Neuronal stem cell (in vitro differentiated cells): ENCODE data around the gene KDM4C.

Source experiments
- DNase-seq: peaks from one replicate; pipeline ENCODE4 v3.0.0-alpha.2; 2013; ENCODE audit warnings: low spot score
- H2AFZ ChIP-seq: one replicate; pipeline ENCODE4 v1.6.1; 2013; ENCODE audit warnings: mild to moderate bottlenecking, low read length, inconsistent platforms
- H2AK5ac ChIP-seq: 2 replicates; pipeline ENCODE4 v1.6.1; 2013; ENCODE audit warnings: low read depth, mild to moderate bottlenecking, inconsistent platforms, low read length, moderate library complexity, mixed read lengths
- H2BK120ac ChIP-seq: 2 replicates; pipeline ENCODE4 v1.6.1; 2013; ENCODE audit warnings: low read depth, mild to moderate bottlenecking, inconsistent platforms, low read length, moderate library complexity, mixed read lengths
- H2BK12ac ChIP-seq: one replicate; pipeline ENCODE4 v1.6.1; 2013; ENCODE audit warnings: low read length, inconsistent platforms
- H2BK15ac ChIP-seq: 2 replicates; pipeline ENCODE4 v1.6.1; 2013; ENCODE audit warnings: mild to moderate bottlenecking, low read length, inconsistent platforms, mixed read lengths
- H2BK5ac ChIP-seq: one replicate; pipeline ENCODE4 v1.6.1; 2013; ENCODE audit warnings: inconsistent platforms, mild to moderate bottlenecking, low read length, moderate library complexity
- H3K14ac ChIP-seq: one replicate; pipeline ENCODE4 v1.6.1; 2013; ENCODE audit warnings: low read length, inconsistent platforms
- H3K18ac ChIP-seq: 2 replicates; pipeline ENCODE4 v1.6.1; 2013; ENCODE audit warnings: low read length, inconsistent platforms
- H3K23ac ChIP-seq: 2 replicates; pipeline ENCODE4 v1.6.1; 2013; ENCODE audit warnings: low read depth, mild to moderate bottlenecking, mixed read lengths, low read length, inconsistent platforms; ENCODE audit not compliant: poor library complexity
- H3K27ac ChIP-seq: replicated peaks from 3 replicates; pipeline ENCODE4 v1.5.1; 2013; ENCODE audit warnings: low read length, inconsistent platforms
- H3K27me3 ChIP-seq, 3 experiments: 2 replicates each; pipeline ENCODE4 v1.6.1; 2013; ENCODE audit warnings: low read length in 3 of 3, mild to moderate bottlenecking in 2 of 3, inconsistent platforms in 1 of 3, low read depth in 1 of 3, mixed read lengths in 1 of 3, moderate library complexity in 1 of 3; ENCODE audit not compliant: control insufficient read depth in 3 of 3, insufficient read depth in 3 of 3
- H3K36me3 ChIP-seq, 2 donors: replicated peaks in 1 of 2; 2 replicates each; pipeline ENCODE4 v1.6.1; 2013; ENCODE audit warnings: low read length in 2 of 2; ENCODE audit not compliant: control insufficient read depth in 2 of 2, insufficient read depth in 2 of 2
- H3K4ac ChIP-seq: 2 replicates; pipeline ENCODE4 v1.6.1; 2013; ENCODE audit warnings: inconsistent platforms, mild to moderate bottlenecking, low read length, moderate library complexity
- H3K4me1 ChIP-seq, 2 donors: 1 replicate in 1 of 2; 2 replicates in 1 of 2; pipeline ENCODE4 v1.6.1; 2013; ENCODE audit warnings: low read length in 2 of 2, low read depth in 1 of 2; ENCODE audit not compliant: control insufficient read depth in 2 of 2, insufficient read depth in 1 of 2
- H3K4me2 ChIP-seq: one replicate; pipeline ENCODE4 v1.6.1; 2013; ENCODE audit warnings: mild to moderate bottlenecking, low read length, inconsistent platforms; ENCODE audit not compliant: insufficient read depth, poor library complexity, severe bottlenecking
- H3K4me3 ChIP-seq, 2 donors: 2 replicates each; pipeline ENCODE4 v1.5.1; 2013; ENCODE audit warnings: low read length in 2 of 2, mild to moderate bottlenecking in 2 of 2, inconsistent platforms in 1 of 2, moderate library complexity in 1 of 2
- H3K79me1 ChIP-seq: one replicate; pipeline ENCODE4 v1.6.1; 2013; ENCODE audit warnings: low read depth, mild to moderate bottlenecking, inconsistent platforms, low read length, moderate library complexity
- H3K9ac ChIP-seq: one replicate; pipeline ENCODE4 v1.6.1; 2013; ENCODE audit warnings: mild to moderate bottlenecking, low read depth, low read length, inconsistent platforms; ENCODE audit not compliant: poor library complexity
- H3K9me3 ChIP-seq, 2 donors: replicated peaks in 1 of 2; 2 replicates each; pipeline versions ENCODE3 to v1.6.1; 2013; ENCODE audit warnings: low read length in 2 of 2, mild to moderate bottlenecking in 2 of 2, inconsistent platforms in 1 of 2, low read depth in 1 of 2, mixed read lengths in 1 of 2, moderate library complexity in 1 of 2; ENCODE audit not compliant: control insufficient read depth in 2 of 2, insufficient read depth in 1 of 2
- H4K8ac ChIP-seq: one replicate; pipeline ENCODE4 v1.6.1; 2013; ENCODE audit warnings: low read depth, mild to moderate bottlenecking, inconsistent platforms, low read length, moderate library complexity
- H4K91ac ChIP-seq: one replicate; pipeline ENCODE4 v1.6.1; 2013; ENCODE audit warnings: low read length, low read depth, mild to moderate bottlenecking, inconsistent platforms; ENCODE audit not compliant: poor library complexity
- WGBS, 2 donors: extraction: QIAGEN DNeasy Blood & Tissue Kit; methylation state at CpG; one replicate each; pipeline ENCODE4 v1.1.7; 2013; ENCODE audit warnings: missing lambda C conversion rate in 2 of 2, mixed read lengths in 1 of 2; ENCODE audit not compliant: insufficient read length in 2 of 2, insufficient replicate concordance in 1 of 2; ENCODE audit errors: extremely low coverage in 2 of 2; 5-methylcytosine and 5-hydroxymethylcytosine counted together

KDM4C gene

GRCh38 chr9:6896562-6896961 lies 138.8 kb downstream of the KDM4C start:
- Histone ChIP-seq H3K4me1 (no peaks in the 10 kb centered on the region), H2AFZ (no peak overlapping the region), H2BK15ac (no peak overlapping the region), H3K79me1 (no peaks in the 10 kb centered on the region), H4K91ac (no peak overlapping the region), H3K4me3 (no peak overlapping the region), H2AK5ac (no peak overlapping the region), H3K27ac (no peak overlapping the region), H4K8ac (no peak overlapping the region), H3K9ac (no peak overlapping the region), H3K27me3 (no peaks in the 10 kb centered on the region), H3K9me3 (no peaks in the 10 kb centered on the region), H3K14ac (no peak overlapping the region), H3K4ac (no peak overlapping the region), H2BK5ac (no peak overlapping the region), H2BK12ac (no peak overlapping the region), H3K4me2 (no peak overlapping the region), H2BK120ac (no peak overlapping the region), H3K36me3 (peaks cover 0 to 1% of the 10 kb centered on the region in 2 donors), H3K23ac (no peak overlapping the region), H3K18ac (no peak overlapping the region)
- no CpG with 5 or more reads among the region's 2 CpGs for WGBS, 2 donors
- DNase-seq = no peak

GRCh38 chr9:6897207-6897822 lies 139.5 kb downstream of the KDM4C start:
- Histone ChIP-seq H3K18ac (no peak overlapping the region), H3K4me3 (no peak overlapping the region), H2AK5ac (no peak overlapping the region), H3K27me3 (no peaks in the 10 kb centered on the region), H3K27ac (no peak overlapping the region), H3K4me2 (no peak overlapping the region), H3K9ac (no peak overlapping the region), H4K8ac (no peak overlapping the region), H2BK5ac (no peak overlapping the region), H2BK120ac (no peak overlapping the region), H3K36me3 (peaks cover 0 to 1% of the 10 kb centered on the region in 2 donors), H2BK12ac (no peak overlapping the region), H2AFZ (no peak overlapping the region), H2BK15ac (no peak overlapping the region), H3K79me1 (no peaks in the 10 kb centered on the region), H3K23ac (no peak overlapping the region), H3K4me1 (no peaks in the 10 kb centered on the region), H3K4ac (no peak overlapping the region), H3K9me3 (no peaks in the 10 kb centered on the region), H4K91ac (no peak overlapping the region), H3K14ac (no peak overlapping the region)
- DNase-seq = no peak
- WGBS, 2 donors = no CpG with 5 or more reads among the region's 1 CpG

GRCh38 chr9:6897898-6898302 lies 140.1 kb downstream of the KDM4C start:
- no peak overlapping the region for H3K14ac ChIP-seq

GRCh38 chr9:6899274-6899673 lies 141.5 kb downstream of the KDM4C start:
- Histone ChIP-seq H2BK120ac (no peak overlapping the region), H3K14ac (no peak overlapping the region), H3K4ac (no peak overlapping the region), H2BK5ac (no peak overlapping the region), H3K18ac (no peak overlapping the region), H2BK12ac (no peak overlapping the region), H3K9ac (no peak overlapping the region), H4K8ac (no peak overlapping the region), H3K9me3 (no peaks in the 10 kb centered on the region), H4K91ac (no peak overlapping the region), H3K4me3 (no peak overlapping the region), H2AFZ (no peak overlapping the region), H3K36me3 (no peaks in the 10 kb centered on the region), H2BK15ac (no peak overlapping the region), H3K23ac (no peak overlapping the region), H3K27ac (no peak overlapping the region), H3K4me1 (no peaks in the 10 kb centered on the region), H3K4me2 (no peak overlapping the region), H2AK5ac (no peak overlapping the region), H3K79me1 (no peaks in the 10 kb centered on the region), H3K27me3 (no peaks in the 10 kb centered on the region)
- DNase-seq = no peak
- WGBS, 2 donors = no CpG with 5 or more reads among the region's 1 CpG

More at GRCh38 chr9:6897898-6898302, 140.1 kb downstream of the KDM4C start:
- Histone ChIP-seq H3K23ac (no peak overlapping the region), H3K79me1 (no peaks in the 10 kb centered on the region), H2BK120ac (no peak overlapping the region), H2BK15ac (no peak overlapping the region), H4K91ac (no peak overlapping the region), H3K9me3 (no peaks in the 10 kb centered on the region), H4K8ac (no peak overlapping the region), H3K27ac (no peak overlapping the region), H2AFZ (no peak overlapping the region), H3K4me1 (no peaks in the 10 kb centered on the region), H2BK5ac (no peak overlapping the region), H3K9ac (no peak overlapping the region), H3K4me3 (no peak overlapping the region), H3K4me2 (no peak overlapping the region), H3K36me3 (peaks cover 0 to 1% of the 10 kb centered on the region in 2 donors), H3K27me3 (no peaks in the 10 kb centered on the region), H2BK12ac (no peak overlapping the region), H3K4ac (no peak overlapping the region), H3K18ac (no peak overlapping the region), H2AK5ac (no peak overlapping the region)
- no CpG with 5 or more reads among the region's 7 CpGs for WGBS, 2 donors
- DNase-seq = no peak
